Adrenal gland (tissue), 12 donors: ENCODE results near the gene CRNKL1. TPM values are rescaled to one million over a fixed set of nuclear protein-coding genes. Genes with fewer than 3 reads are reported as not detected.

Experiments used
- DNase-seq, 7 donors: peaks; one replicate each; pipeline ENCODE4 v3.0.0-alpha.2; 2019 to 2020
- H3K27ac ChIP-seq, 5 donors: fragments of 200-600 bp; sonication (generic) in 4 of 5; 1 replicate in 3 of 5; 2 replicates in 2 of 5; pipeline versions ENCODE4 v1.5.1 to v1.8.0; 2016 to 2020; ENCODE audit warnings: mild to moderate bottlenecking in 1 of 5
- H3K27me3 ChIP-seq: fragments of 200-600 bp; 2 replicates; pipeline ENCODE4 v1.8.0; 2021
- H3K36me3 ChIP-seq, 2 donors: fragments of 200-600 bp; replicated peaks in 1 of 2; 1 replicate in 1 of 2; 2 replicates in 1 of 2; pipeline versions ENCODE4 v1.5.1 to v1.8.0; 2018 to 2022
- H3K4me1 ChIP-seq, 2 donors: fragments of 200-600 bp; replicated peaks in 1 of 2; 1 replicate in 1 of 2; 2 replicates in 1 of 2; pipeline versions ENCODE4 v1.5.1 to v1.8.0; 2018 to 2021
- H3K4me3 ChIP-seq, 4 donors: fragments of 200-600 bp; sonication (generic) in 3 of 4; one replicate each; pipeline ENCODE4 v1.5.1; 2016 to 2018
- H3K9me3 ChIP-seq, 3 donors: fragments of 200-600 bp; sonication (generic) in 1 of 3; replicated peaks in 1 of 3; 1 replicate in 2 of 3; 2 replicates in 1 of 3; pipeline versions ENCODE4 v1.5.1 to v1.8.0; 2016 to 2021
- POLR2A ChIP-seq, 2 donors: fragments of 450-650 bp; IDR thresholded peaks; one replicate each; pipeline ENCODE4 v1.6.1; 2017; ENCODE audit warnings: antibody characterized with exemption in 2 of 2, mild to moderate bottlenecking in 2 of 2, moderate library complexity in 1 of 2
- WGBS, 4 donors: extraction: QIAGEN DNeasy Blood & Tissue Kit in 2 of 4; methylation state at CpG; one replicate each; pipeline versions ENCODE4 v1.1.5 to v1.1.7; 2013 to 2017; 5-methylcytosine and 5-hydroxymethylcytosine counted together
- intact Hi-C, 2 donors: fragments of 100-400 bp; cut with DNase I; formaldehyde crosslinking; loops; one replicate each; pipeline versions ENCODE4 v1.14.1 to v1.15.0; 2022 to 2023
- polyA plus RNA-seq, 3 donors: library from polyadenylated mRNA; stranded (reverse); fragments of 200-250 nt in 2 of 3; fragments of 350-450 nt in 1 of 3; fragmentation: Illumina TruSeq in 1 of 3; extraction: RNeasy Lipid Tissue Mini Kit (QIAGEN cat#74804) in 1 of 3; gene quantifications; one replicate each; pipeline ENCODE4 v1.2.3, GENCODE V29; 2013 to 2014
- total RNA-seq, 9 donors: library from RNA; depleted of rRNA in 4 of 9; stranded (reverse); fragments of >200 nt in 4 of 9; fragments of 120-200 nt in 1 of 9; fragmentation: NEBNext Ultra II Directional in 1 of 9; extraction: Animal tissue kit (Norgen Biotek cat#: 25700) in 1 of 9; gene quantifications; one replicate each; pipeline versions ENCODE4 v1.1.0 to v1.2.4, GENCODE V29; 2013 to 2023
- TF ChIP-seq, protein P1 (sequence below), 6 experiments: fragments of 450-650 bp in 4 of 6; fragments of 200-600 bp in 2 of 6; sonication (generic) in 1 of 6; IDR thresholded peaks; 1 replicate in 5 of 6; 2 replicates in 1 of 6; pipeline versions ENCODE4 v1.5.1 to v1.8.0; 2016 to 2021; ENCODE audit warnings: antibody characterized with exemption in 6 of 6, mild to moderate bottlenecking in 2 of 6, moderate library complexity in 1 of 6
- donor health status: healthy with polysubstance abuse.
- donor health status: Bipolar disorder and iron deficiency.
- donor health status: DM: yes; HTN: yes; CAD: no.
- donor health status: DM: no; HTN: no; CAD: no.
- donor health status: DM: no; HTN: no; CAD: no.
- donor health status: DM: yes; HTN: yes; CAD: no.

Gene CRNKL1
- total and polyA plus RNA-seq, 12 donors = 9.6 to 32.0 (median 18.7) TPM

DNA sequence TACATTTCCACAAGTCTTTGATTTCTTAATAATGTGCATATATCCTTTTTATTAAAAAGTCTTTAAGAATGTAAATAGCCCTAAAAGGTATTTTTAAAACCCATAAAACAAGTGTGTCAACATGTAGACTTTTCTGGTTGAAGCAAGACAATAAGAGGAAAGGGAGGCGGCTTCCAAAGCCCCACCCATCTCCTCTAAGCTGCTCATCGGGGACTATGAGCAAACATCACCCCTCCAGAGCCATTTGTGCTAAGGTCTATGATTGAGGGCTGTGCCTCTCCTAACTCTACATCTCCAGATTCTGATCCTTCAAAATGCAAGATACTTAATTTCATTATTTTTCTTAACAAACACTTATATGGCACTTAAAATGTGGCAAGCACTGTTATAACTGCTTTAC lies 37.6 kb downstream of the CRNKL1 start:
- no peaks in the 10 kb centered on the region for H3K9me3 ChIP-seq
- DNase-seq = no peak
- WGBS, 4 donors = 44 to 55% (median 50%) methylated on average over 2 of the region's 2 CpGs
- intact Hi-C loops = loop anchor here in 1 of 2 donors (5.0 kb wide), 1 partner anchor 38 kb away; the partner anchor contains the start of genes CFAP61 and CRNKL1
- TF ChIP-seq, protein P1, sequence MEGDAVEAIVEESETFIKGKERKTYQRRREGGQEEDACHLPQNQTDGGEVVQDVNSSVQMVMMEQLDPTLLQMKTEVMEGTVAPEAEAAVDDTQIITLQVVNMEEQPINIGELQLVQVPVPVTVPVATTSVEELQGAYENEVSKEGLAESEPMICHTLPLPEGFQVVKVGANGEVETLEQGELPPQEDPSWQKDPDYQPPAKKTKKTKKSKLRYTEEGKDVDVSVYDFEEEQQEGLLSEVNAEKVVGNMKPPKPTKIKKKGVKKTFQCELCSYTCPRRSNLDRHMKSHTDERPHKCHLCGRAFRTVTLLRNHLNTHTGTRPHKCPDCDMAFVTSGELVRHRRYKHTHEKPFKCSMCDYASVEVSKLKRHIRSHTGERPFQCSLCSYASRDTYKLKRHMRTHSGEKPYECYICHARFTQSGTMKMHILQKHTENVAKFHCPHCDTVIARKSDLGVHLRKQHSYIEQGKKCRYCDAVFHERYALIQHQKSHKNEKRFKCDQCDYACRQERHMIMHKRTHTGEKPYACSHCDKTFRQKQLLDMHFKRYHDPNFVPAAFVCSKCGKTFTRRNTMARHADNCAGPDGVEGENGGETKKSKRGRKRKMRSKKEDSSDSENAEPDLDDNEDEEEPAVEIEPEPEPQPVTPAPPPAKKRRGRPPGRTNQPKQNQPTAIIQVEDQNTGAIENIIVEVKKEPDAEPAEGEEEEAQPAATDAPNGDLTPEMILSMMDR (IDR thresholded peaks at IDR 0.05) = no peak
- TF ChIP-seq POLR2A (IDR thresholded peaks at IDR 0.05) = no peak
- H3K36me3 ChIP-seq = no peaks in the 10 kb centered on the region
- H3K27me3 ChIP-seq = no peaks in the 10 kb centered on the region
- peaks cover 5 to 46% of the 10 kb centered on the region in 2 donors for H3K4me1 ChIP-seq
- H3K4me3 ChIP-seq = no peak overlapping the region
- no peak overlapping the region for H3K27ac ChIP-seq

- DNase-seq = no peak
- TF ChIP-seq POLR2A (IDR thresholded peaks at IDR 0.05) = no peak
- no peak overlapping the region for H3K27ac ChIP-seq
- H3K36me3 ChIP-seq = no peaks in the 10 kb centered on the region
- H3K4me3 ChIP-seq = no peak overlapping the region
- no peaks in the 10 kb centered on the region for H3K27me3 ChIP-seq
- no peaks in the 10 kb centered on the region for H3K9me3 ChIP-seq
- WGBS, 4 donors = 81 to 93% (median 86%) methylated on average over 2 of the region's 2 CpGs
- H3K4me1 ChIP-seq = peaks cover 0 to 26% of the 10 kb centered on the region in 2 donors
- intact Hi-C loops = no loop called here
Measured at GRCh38 chr20:20012541-20012940, 39.7 kb downstream of the CRNKL1 start.

- H3K4me3 ChIP-seq = peak overlapping the region in 2 of 4 donors; percentile 1 to 43
- no peaks in the 10 kb centered on the region for H3K9me3 ChIP-seq
- peaks cover 0 to 19% of the 10 kb centered on the region in 2 donors for H3K4me1 ChIP-seq
- TF ChIP-seq, protein P1 (IDR thresholded peaks at IDR 0.05) = no peak
- no peak for TF ChIP-seq POLR2A (IDR thresholded peaks at IDR 0.05)
- 1 to 7% (median 3%) methylated on average over 4 of the region's 4 CpGs for WGBS, 4 donors
- H3K27ac ChIP-seq = peak overlapping the region in 4 of 5 donors; percentile 6 to 63 (median 35)
- no peak for DNase-seq
- H3K36me3 ChIP-seq = no peaks in the 10 kb centered on the region
- no peaks in the 10 kb centered on the region for H3K27me3 ChIP-seq
- intact Hi-C loops = no loop called here
Measured at GRCh38 chr20:20010639-20011500, 41.4 kb downstream of the CRNKL1 start.

DNA sequence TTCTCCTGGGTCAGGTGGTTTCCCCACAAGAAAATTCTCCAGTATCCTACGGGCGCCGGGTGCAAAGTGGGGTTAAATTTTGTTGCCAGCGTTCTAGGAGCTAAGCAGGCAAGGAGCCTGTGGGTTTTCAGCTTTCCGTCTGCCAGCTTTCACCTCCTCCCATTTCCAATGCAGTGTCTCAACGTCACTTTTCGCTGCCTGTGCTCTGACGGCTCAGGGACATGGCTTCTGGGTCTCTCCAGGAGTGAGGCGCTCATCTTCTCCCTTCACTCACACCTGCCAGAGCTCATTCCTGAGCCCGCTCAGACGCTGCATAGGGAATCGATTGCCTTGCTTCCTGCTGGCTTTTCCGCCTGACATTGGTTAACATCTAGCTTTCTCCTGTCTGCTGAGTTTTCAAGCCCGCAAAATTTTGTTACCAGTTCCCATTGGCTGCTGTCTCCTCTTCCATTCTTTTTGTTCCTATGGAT lies 42.4 kb downstream of the CRNKL1 start:
- 65 to 79% (median 74%) methylated on average over 14 of the region's 14 CpGs for WGBS, 4 donors
- peaks cover 0 to 19% of the 10 kb centered on the region in 2 donors for H3K4me1 ChIP-seq
- no peaks in the 10 kb centered on the region for H3K36me3 ChIP-seq
- TF ChIP-seq POLR2A (IDR thresholded peaks at IDR 0.05) = no peak
- TF ChIP-seq, protein P1 (IDR thresholded peaks at IDR 0.05) = no peak
- H3K27ac ChIP-seq = no peak overlapping the region
- no peaks in the 10 kb centered on the region for H3K27me3 ChIP-seq
- no peak overlapping the region for H3K4me3 ChIP-seq
- DNase-seq = peak in 1 of 7 donors; percentile 60
- intact Hi-C loops = no loop called here
- H3K9me3 ChIP-seq = no peaks in the 10 kb centered on the region
